Right lobe of liver (tissue), 6 donors: Measurements from ENCODE around the gene NCOR1. TPM values are rescaled to one million over a fixed set of nuclear protein-coding genes. Genes with fewer than 3 reads are reported as not detected.

Experiments used
- ATAC-seq, 4 donors: fragments of 200-7000 bp; cut with Tn5 transposase; one replicate each; pipeline ENCODE4 v1.9.1; 2020; ENCODE audit warnings: mild to moderate bottlenecking in 4 of 4, moderate library complexity in 4 of 4
- DNase-seq, 3 donors: peaks; one replicate each; pipeline ENCODE4 v3.0.0-alpha.2; 2020
- H3K27ac ChIP-seq, 3 donors: fragments of 200-600 bp; one replicate each; pipeline ENCODE4 v1.8.0; 2022
- H3K27me3 ChIP-seq, 2 donors: fragments of 200-600 bp; one replicate each; pipeline ENCODE4 v1.8.0; 2022
- H3K36me3 ChIP-seq, 4 donors: fragments of 200-600 bp; sonication (generic) in 1 of 4; one replicate each; pipeline versions ENCODE4 v1.5.1 to v1.8.0; 2017 to 2022; ENCODE audit warnings: control low read depth in 1 of 4
- H3K4me1 ChIP-seq, 4 donors: fragments of 200-600 bp; sonication (generic) in 1 of 4; one replicate each; pipeline versions ENCODE4 v1.5.1 to v1.8.0; 2017 to 2022; ENCODE audit warnings: control low read depth in 1 of 4
- H3K4me3 ChIP-seq, 3 donors: fragments of 200-600 bp; one replicate each; pipeline ENCODE4 v1.8.0; 2022
- H3K9me3 ChIP-seq, 4 donors: fragments of 200-600 bp; sonication (generic) in 1 of 4; one replicate each; pipeline versions ENCODE4 v1.5.1 to v1.8.0; 2017 to 2022; ENCODE audit warnings: control low read depth in 1 of 4
- CTCF ChIP-seq, 4 donors: fragments of 200-600 bp in 3 of 4; fragments of 450-650 bp in 1 of 4; IDR thresholded peaks; one replicate each; pipeline versions ENCODE4 v1.5.1 to v1.8.0; 2016 to 2022; ENCODE audit warnings: antibody characterized with exemption in 4 of 4, mild to moderate bottlenecking in 2 of 4
- POLR2A ChIP-seq: fragments of 450-650 bp; IDR thresholded peaks from one replicate; pipeline ENCODE4 v1.6.1; 2017; ENCODE audit warnings: antibody characterized with exemption, mild to moderate bottlenecking
- WGBS: methylation state at CpG from one replicate; pipeline ENCODE4 v1.1.6; 2018; ENCODE audit warnings: low coverage, low lambda C conversion rate; ENCODE audit not compliant: insufficient coverage; ENCODE audit errors: missing lambda C conversion rate; 5-methylcytosine and 5-hydroxymethylcytosine counted together
- intact Hi-C, 2 donors: fragments of 100-400 bp; cut with DNase I; formaldehyde crosslinking; loops; one replicate each; pipeline versions ENCODE4 v1.11.2 to v1.14.1; 2022
- total RNA-seq, 6 experiments: library from RNA; depleted of rRNA in 2 of 6; stranded (reverse); fragments of >200 nt in 2 of 6; fragmentation: NEBNext Ultra II Directional in 3 of 6; extraction: Animal tissue kit (Norgen Biotek cat#: 25700) in 3 of 6; gene quantifications; one replicate each; pipeline versions ENCODE4 v1.1.0 to v1.2.4, GENCODE V29; 2016 to 2023
- donor health status: DM: no; HTN: yes; CAD: no.
- donor health status: DM: no; HTN: no; CAD: no.
- donor health status: DM: no; HTN: no; CAD: no.
- donor health status: DM: no; HTN: yes; CAD: no.
- donor health status: DM: no; HTN: yes; CAD: no.

NCOR1 gene
- total RNA-seq, 6 experiments from 2014 or later = 52.6 to 76.8 (median 65.1) TPM

DNA sequence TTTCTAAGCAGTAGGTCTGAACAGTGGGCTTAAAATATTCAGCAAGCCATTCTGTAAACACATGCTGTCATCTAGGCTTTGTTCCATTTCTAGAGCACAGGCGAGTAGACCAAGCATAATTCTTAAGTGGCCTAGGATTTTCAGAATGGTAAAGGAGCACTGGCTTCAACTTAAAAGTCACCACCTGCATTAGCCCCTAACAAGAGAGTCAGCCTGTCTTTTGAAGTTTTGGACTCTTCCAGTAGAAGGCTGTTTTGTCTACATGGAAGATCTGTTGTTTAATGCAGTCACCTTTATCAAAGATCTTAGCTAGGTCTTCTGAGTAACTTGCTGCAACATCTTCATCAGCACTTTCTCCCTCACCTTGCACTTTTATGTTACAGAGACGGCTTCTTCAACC is 179.1 kb downstream of the NCOR1 start:
- 95% methylated on average over 2 of the region's 2 CpGs for WGBS
- no peak for DNase-seq
- TF ChIP-seq POLR2A (no peak), CTCF (IDR thresholded peaks at IDR 0.05) (no peak)
- Histone ChIP-seq H3K9me3 (no peaks in the 10 kb centered on the region), H3K4me1 (peaks cover 0 to 14% (median 4%) of the 10 kb centered on the region in 4 donors), H3K27me3 (no peaks in the 10 kb centered on the region), H3K4me3 (no peak overlapping the region), H3K27ac (peak overlapping the region in 2 of 3 donors; percentile 13 to 92), H3K36me3 (peaks cover 0 to 50% (median 24%) of the 10 kb centered on the region in 4 donors)
- intact Hi-C loops = no loop called here
- ATAC-seq = no peak

DNA sequence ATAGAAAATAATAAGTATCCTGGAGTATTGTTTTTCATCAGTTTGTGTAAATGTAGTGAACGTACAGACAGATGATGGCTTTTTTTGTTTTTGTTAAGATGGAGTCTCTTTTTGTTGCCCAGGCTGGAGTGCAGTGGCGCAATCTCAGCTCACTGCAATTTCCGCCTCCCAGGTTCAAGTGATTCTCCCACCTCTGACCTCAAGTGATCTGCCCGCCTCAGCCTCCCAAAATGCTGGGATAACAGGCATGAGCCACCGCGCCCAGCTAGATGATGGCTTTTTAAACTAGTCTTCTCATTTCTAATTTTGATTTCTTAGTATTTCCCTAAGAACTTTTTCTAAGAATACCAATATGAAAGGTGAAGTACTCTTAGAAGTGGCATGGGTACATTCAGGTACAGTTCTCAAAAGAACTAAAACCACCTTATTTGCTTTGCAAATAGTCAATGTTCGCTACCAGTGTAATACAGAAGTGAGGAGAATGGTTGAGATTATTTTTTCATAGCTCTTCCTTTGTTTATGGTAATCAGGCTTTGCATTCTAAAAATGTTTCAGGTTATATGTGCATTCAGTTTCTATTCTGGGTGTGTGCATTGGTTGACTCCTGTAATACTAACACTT is 181.5 kb downstream of the NCOR1 start:
- WGBS = 79% methylated on average over 3 of the region's 7 CpGs
- H3K27me3 ChIP-seq = no peaks in the 10 kb centered on the region
- H3K36me3 ChIP-seq = peaks cover 7 to 75% (median 37%) of the 10 kb centered on the region in 4 donors
- no peak overlapping the region for H3K27ac ChIP-seq
- no peaks in the 10 kb centered on the region for H3K4me1 ChIP-seq
- H3K9me3 ChIP-seq = no peaks in the 10 kb centered on the region
- no peak for DNase-seq
- no peak overlapping the region for H3K4me3 ChIP-seq
- ATAC-seq = no peak
- intact Hi-C loops = no loop called here
- TF ChIP-seq CTCF (IDR thresholded peaks at IDR 0.05) = no peak
- no peak for TF ChIP-seq POLR2A

DNA sequence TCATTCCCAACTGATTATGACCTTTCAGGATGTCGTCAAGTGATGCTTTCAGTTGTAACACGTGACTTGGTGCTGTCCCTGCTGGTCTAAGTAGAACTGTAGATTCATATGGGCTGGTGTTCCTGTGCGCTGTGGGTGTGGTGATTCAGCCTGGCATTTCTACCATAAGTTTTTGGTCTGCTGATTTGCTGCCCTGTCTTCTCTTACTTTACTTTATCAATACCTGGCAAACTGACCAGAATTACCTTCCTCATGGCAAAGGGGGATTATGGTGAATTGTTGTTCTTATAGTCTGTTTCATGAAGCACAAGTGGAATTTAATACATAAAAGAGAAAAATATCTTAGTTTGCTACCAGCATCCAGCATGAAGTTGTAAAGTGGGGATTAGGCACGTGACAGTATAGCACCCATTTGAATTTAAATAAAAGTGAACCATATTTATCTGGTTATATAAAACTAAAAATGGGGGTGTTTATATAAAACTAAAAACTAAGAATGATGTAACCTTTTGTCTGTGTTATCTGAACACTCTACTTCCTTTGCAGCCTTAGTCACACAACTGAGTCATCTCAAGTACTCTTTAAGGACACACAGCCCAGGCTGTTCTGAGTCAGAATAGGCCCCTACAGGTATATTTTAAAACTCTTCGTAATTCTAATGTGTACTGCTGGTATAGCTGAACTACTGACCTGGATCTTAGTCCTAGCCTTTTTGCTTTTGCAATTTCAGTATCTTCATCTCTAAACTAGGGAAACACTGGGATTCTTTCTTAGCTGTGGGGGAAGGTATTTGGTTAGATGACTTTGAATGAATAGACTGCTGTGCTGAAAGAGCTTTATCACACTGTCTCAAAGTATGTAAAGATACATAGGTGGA is 187.4 kb downstream of the NCOR1 start:
- DNase-seq (no peak), ATAC-seq (peak; percentile 37 to 79 (median 60))
- Histone ChIP-seq H3K4me3 (no peak overlapping the region), H3K4me1 (no peaks in the 10 kb centered on the region), H3K27ac (no peak overlapping the region), H3K9me3 (no peaks in the 10 kb centered on the region), H3K27me3 (no peaks in the 10 kb centered on the region), H3K36me3 (peaks cover 7 to 85% (median 45%) of the 10 kb centered on the region in 4 donors)
- intact Hi-C loops = no loop called here
- WGBS = 69% methylated on average over 5 of the region's 5 CpGs
- TF ChIP-seq CTCF (IDR thresholded peaks at IDR 0.05) (no peak), POLR2A (no peak)

GRCh38 chr17:16026895-16027294 is 188.4 kb downstream of the NCOR1 start:
- TF ChIP-seq POLR2A (no peak), CTCF (IDR thresholded peaks at IDR 0.05) (no peak)
- H3K27ac ChIP-seq = no peak overlapping the region
- no peaks in the 10 kb centered on the region for H3K4me1 ChIP-seq
- intact Hi-C loops = no loop called here
- H3K4me3 ChIP-seq = no peak overlapping the region
- no peaks in the 10 kb centered on the region for H3K9me3 ChIP-seq
- WGBS = 88% methylated on average over 5 of the region's 5 CpGs
- DNase-seq (no peak), ATAC-seq (no peak)
- H3K27me3 ChIP-seq = no peaks in the 10 kb centered on the region
- H3K36me3 ChIP-seq = peaks cover 7 to 75% (median 38%) of the 10 kb centered on the region in 4 donors
